SU-DHL-6 (cell line): ENCODE measurements around the gene DMRTB1.

Experiments
- EZH2phosphoT487 ChIP-seq: fragments of 200-600 bp; sonication (generic), shearing (Covaris generic); conservative IDR thresholded peaks from 2 replicates; pipeline ENCODE4 v1.6.1; 2018; ENCODE audit warnings: mild to moderate bottlenecking, antibody characterized with exemption, low read length, moderate library complexity, mixed read lengths
- TF ChIP-seq, protein P1 (sequence below): fragments of 200-600 bp; sonication (generic); IDR thresholded peaks from one replicate; pipeline ENCODE4 v1.5.1; 2017; ENCODE audit warnings: antibody characterized with exemption, mild to moderate bottlenecking, low read length, moderate library complexity; ENCODE audit not compliant: insufficient read depth, poor library complexity, severe bottlenecking

DNA sequence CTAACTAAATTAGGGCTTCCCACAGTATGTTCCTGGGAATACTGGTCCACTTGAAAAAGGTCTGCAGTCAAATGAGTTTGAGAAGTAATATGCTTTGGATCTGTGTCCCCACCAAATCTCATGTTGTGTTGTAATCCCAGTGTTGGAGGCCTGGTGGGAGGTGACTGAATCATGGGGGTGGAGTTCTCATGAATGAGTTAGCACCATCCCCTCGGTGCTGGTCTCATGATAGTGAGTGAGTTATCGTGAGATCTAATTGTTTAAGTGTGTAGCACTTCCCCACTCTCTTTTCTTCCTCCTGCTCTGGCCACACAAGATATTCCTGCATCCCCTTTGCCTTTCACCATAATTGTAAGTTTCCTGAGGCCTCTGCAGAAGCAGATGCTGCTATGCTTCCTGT is 16.9 kb upstream of the DMRTB1 start:
- TF ChIP-seq, protein P1, sequence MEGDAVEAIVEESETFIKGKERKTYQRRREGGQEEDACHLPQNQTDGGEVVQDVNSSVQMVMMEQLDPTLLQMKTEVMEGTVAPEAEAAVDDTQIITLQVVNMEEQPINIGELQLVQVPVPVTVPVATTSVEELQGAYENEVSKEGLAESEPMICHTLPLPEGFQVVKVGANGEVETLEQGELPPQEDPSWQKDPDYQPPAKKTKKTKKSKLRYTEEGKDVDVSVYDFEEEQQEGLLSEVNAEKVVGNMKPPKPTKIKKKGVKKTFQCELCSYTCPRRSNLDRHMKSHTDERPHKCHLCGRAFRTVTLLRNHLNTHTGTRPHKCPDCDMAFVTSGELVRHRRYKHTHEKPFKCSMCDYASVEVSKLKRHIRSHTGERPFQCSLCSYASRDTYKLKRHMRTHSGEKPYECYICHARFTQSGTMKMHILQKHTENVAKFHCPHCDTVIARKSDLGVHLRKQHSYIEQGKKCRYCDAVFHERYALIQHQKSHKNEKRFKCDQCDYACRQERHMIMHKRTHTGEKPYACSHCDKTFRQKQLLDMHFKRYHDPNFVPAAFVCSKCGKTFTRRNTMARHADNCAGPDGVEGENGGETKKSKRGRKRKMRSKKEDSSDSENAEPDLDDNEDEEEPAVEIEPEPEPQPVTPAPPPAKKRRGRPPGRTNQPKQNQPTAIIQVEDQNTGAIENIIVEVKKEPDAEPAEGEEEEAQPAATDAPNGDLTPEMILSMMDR = no peak
- TF ChIP-seq EZH2phosphoT487 = no peak
